ENCODE data around the gene INTS6.
A peak's percentile ranks its signal among the peaks of the same experiment; 100 is the strongest.
"Not testable (repeated sequence)": the region's sequence is repeated elsewhere in the genome, so short reads cannot be mapped to it uniquely, and the experiment has no call there.

Gene INTS6

DNA sequence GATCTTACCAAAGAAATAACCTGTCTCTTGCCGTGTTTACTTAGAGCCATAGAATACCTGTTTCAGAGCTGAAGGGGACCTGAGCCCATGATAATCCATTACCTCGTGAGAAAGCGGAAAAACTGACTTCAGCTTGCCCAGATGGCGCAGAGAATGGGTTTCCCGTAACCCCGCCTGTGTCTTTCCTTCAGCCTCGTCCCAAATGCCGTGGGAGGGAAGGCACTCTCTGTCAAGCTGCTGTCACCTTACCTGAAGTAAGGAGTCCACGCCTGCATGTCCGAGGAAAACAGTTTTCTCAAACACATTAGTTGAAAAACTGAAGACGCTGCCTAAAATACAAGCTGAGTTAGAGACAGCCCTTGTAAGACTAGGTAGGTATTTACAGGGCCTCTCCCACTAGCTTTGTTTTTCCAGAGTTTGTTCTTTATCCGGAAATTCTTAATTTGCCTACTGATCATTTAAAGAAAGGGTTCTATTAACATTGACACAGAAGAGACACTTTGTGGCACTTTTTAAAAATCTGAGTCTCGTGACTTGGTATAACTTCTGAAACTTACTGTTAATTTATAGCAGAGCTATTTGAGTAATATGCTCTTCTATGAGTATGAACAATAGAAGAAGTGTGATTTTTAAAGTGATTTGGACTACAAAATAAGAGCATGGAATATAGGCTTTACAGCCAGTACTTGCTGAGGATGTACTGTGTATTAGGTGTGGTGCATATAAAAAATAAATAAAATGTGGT lies 1.3 kb upstream of the INTS6 start:
- peak; percentile 17 for DNase-seq

DNA sequence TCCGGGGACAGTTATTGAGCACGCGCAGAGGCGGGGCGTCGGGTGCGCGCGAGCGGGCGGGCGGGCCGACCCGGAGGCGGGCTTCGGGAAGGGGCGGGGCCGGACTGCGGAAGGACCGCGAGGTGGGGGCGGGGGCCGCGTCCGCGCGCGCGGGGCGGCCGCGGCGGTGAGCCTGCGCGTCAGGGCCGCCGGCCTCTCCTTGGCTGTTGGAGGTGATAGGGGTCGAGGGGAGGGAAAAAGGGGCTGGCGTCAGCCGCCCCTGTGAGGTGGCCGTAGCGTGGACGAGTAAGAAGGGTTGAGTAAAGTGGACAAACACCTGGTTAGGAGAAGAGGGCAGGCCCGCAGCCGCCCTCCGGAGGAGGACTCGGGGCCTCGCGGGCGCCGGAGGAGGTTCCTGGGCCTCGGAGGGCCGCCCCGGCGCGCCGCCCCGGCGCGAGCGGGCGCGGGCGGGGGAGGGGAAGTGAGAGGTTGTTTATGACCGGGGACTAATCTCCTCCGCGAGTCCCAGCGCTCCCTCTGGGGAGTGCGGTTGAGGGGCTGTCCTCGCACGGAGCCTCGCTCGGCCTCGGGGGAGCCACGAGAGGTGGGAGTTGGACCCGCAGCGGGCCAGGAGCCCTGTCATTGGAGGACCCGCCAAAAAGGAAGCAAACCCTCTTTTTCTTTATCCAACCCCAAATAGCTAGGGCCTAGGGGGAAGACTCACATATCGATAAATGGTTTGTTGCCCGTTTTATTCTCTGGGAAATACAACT lies 547 bp upstream of the INTS6 start:
- peak; percentile 95 for DNase-seq

DNA sequence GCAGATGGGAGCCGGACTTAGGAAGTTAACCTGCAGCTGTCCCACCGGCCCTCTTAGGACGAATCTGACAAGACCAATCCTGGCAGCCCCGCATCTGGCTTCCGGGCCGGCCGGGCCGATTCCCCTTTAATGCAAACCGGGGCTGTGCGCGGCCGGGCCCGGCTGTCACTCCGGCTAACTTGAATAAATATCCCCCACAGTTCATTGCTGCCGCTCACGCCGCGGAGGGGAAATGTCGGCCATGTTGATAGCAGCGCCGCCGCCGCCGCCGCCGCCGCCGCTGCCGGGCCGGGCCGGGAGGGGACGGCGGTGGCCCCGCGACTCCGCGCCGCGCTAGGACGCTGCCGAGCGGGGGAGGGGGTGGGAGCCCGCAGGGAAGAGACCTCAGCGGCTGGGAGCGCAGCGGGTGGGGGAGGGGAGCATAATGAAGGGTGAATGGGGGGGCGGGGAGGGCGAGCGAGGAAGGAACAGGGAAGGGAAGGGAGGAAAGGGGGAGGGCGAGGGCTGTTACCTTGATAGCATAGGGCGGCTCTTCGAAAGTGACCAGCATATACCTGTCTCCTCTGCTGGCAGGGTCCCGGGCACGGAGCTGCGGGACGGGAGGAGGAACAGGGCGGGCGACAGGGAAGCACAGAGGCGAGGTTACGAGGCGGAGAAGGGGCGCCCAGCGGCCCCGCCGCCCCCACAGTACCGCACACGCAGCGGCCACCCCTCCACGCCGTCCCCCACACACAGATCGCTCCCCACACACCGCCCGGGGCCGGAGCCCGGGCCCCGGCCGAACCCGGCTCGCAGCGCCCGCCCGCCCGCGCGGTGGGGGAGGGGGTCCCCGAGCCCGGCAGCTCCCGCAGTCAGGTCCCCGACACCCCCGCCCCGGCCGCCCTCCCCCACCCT lies 1.1 kb downstream of the INTS6 start:
- peak; percentile 94 for DNase-seq

DNA sequence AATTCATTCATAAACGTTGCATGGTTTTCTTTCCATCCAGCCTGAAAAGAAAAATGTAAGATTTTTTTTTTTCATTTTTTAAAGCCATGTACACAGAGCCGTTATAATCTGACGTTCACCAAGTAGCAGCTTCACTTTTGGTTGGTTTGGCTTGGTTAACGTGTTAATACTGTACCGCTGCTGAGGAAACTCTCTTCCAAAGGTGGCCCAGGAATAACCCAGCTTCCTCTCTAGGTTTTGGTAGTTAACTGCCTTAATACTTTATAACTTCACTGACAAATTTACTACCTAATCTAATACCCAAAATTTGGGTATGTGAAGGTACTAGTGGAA lies 1.7 kb downstream of the INTS6 start:
- no peak for DNase-seq

DNA sequence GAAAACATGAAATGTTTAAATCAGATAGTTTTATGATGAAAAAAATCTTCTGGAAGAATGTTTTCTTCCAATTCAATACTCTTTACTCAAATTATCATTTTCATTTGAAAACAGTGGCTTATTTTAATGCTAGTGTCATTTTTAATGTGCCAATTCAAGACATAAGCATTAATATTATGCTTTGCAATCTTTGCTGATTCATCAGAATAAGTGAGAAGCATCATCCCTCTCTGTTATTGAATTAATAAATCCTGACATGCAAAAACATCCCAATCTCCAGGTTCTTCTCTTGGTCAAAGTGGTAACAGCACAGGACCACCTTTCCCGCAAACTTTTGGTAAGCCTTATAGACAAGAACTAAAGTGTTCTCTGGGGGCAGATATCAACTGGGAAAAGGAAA lies 3.8 kb downstream of the INTS6 start:
- no peak for DNase-seq

DNA sequence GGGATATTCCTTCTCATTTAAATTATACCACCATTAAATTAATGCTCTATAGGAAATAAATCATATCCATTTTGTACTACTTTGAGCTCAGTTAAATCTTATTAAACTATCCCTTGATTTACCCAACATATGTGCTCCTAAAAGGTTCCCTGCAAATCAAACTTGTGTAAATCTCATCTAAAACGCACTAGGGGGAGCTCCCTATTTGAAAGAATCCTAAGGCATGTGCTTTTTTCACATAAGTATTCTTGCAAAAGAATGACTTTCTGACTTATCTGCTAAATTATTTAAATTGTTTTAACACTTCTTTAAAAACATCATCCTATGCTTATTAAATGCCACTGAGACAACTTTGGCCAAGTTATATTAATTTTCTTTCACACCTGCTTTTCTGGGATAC lies 7.9 kb downstream of the INTS6 start:
- DNase-seq, result peak; percentile 71

DNA sequence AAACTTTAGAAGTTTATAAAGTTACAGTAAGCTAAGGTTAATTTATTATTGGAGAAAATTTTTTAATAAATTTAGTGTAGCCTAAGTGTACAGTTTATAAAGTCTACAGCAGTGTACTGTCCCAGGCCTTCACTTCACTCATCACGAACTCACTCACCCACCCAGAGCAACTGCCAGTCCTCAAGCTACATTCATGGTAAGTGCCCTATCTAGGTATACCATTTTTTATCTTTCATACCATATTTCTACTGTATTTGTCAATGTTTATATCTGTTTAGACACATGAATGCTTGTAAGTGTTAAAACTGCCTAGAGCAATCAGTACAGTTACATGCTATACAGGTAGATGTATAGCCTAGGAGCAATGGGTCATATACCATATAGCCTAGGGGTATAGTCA lies 12.5 kb downstream of the INTS6 start:
- peak; percentile 69 for DNase-seq

DNA sequence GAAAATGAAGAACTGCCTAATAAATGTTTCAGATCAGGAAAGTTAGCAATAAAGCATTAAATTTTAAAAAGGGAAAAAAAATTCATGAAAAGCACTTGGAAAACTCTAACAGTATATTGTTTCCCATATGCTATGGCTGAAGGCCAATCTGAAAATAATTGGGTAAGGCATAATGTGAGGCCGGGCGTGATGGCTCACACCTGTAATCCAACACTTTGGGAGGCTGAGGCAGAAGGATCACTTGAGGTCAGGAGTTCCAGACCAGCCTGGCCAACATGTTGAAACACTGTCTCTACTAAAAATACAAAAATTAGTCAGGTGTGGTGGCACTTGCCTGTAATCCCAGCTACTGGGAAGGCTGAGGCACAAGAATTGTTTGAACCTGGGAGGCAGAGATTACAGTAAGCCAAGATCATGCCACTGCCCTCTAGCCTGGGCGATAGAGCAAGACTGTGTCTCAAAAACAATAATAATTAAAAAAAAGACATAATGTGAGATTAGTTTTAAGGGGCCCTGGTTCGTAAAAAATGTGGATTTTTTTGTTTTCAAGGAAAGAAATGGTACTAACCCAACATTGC lies 15.2 kb downstream of the INTS6 start:
- no peak for DNase-seq

DNA sequence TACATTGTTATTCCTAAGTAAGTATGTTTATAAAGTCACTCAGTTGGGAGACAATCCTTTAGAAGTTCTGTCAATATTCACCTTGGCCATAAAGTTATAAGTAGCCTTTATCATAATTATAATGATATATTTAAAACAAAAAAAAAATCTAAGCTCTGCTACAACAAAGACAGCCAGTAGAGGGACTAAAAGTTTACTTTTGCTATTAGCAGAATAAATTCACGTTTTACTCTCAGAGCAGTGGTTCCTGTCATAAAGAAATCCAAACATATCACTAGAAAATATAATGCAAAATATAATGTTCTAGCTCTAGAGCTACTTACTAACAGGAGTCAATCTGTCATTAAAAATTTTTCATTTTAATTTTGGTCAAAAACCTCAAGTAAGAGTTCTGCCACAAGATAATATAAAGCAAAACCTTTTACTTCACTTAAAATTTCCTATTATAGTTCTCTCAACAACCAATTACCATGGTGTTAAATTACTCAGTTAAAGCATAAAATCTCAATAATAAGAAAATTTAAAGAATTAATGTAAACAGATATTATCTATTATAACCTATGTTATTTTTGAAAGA lies 17.7 kb downstream of the INTS6 start:
- DNase-seq, result peak; percentile 73

DNA sequence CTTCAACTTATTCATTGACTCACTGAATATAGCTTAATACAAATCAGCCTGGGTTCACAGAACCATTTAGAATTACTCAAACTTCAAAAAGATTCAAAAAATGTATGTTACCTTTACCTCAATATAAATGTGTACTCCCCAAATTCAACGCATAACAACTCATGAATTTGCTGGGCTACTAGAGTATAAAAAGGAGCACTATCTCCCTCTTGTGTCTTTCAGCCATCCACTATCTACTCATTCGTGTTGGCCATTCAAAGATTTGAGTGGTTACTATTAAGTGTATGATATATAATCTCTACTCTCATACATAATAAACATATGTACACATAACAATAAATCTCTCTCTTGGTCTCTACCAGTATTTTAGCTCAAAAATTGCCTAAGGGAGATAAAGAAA lies 20.3 kb downstream of the INTS6 start:
- DNase-seq, result peak; percentile 10

DNA sequence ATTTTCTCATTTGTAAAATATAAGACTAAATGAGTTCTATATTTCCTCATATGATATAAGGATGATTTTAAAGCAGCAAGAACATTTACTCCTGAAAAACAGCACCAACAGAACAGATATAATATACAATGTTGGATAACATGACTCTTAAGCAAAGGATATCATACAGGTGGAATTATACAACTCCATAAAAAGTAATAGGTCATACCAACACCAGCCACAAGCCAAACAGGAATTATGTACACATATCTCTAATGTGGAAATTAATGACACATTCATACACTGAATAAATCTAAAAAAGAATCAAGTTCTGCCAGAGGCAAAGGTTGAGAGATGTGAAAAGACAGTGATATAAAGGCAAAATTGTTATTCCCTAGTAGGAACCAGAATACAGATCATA lies 25.9 kb downstream of the INTS6 start:
- no peak for DNase-seq

DNA sequence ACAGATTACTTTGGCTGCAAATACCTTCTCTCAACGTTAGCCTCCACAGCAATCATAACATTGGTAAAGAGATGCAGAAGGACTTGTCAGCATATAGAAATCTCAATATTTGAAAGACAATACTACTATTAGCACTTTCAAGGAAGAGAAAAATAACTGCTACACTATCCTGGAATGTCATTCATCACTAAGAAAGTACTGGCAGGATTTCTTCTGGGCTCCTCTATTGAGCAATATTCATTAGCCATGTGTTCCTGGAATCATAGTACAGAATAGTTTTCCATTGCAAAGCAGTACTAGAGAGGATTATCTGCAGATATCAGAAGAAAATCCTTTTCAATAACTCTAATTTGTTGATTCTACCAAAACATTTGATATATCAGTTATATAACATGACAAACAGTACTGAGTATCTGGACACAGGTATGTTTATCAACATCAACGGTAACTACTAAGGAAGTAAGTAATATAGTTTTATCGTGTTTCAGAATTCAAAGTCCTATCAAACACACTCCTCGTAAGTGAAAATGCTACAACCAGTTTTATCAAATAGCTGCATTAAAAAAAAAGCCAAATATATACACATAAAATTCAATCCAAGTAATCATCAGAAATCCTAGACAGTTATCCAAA lies 27.3 kb downstream of the INTS6 start:
- no peak for DNase-seq

DNA sequence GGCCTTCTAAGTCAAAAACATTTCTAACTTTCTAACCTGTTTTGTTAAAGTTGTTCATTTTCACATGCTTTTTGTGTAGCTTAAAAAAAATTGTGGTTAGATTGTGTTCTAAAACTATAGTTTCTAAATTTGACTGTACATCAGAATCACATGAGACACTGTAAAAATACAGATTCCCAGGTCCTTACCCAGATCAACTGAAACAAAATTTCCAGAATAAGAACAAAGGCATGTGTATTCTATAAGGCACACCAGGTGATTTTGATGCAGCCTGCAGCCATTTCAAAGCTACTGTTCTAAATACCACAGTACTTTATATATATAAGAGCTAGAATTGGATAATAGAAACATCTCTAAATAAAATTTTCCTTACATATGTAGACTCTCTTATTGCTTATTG lies 29.1 kb downstream of the INTS6 start:
- no peak for DNase-seq

DNA sequence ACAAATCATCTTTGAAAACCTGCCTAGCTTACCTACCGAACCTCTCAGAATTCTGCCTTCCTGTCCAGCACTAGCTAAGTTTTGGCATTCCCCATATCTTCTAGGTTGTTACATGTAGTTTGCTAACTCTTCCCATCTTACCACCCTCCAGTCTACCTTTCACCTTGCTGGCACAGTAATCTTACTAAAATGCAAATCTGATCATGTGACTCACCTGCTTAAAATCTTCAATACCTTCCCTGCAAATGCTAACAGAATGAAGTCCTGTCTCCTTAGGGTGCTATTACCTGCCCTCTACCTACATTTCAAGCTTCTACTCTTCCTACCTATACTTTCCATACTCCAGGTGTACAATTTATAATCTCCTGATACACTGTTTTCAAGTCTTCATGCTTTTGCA lies 30.4 kb downstream of the INTS6 start:
- DNase-seq, result no peak

DNA sequence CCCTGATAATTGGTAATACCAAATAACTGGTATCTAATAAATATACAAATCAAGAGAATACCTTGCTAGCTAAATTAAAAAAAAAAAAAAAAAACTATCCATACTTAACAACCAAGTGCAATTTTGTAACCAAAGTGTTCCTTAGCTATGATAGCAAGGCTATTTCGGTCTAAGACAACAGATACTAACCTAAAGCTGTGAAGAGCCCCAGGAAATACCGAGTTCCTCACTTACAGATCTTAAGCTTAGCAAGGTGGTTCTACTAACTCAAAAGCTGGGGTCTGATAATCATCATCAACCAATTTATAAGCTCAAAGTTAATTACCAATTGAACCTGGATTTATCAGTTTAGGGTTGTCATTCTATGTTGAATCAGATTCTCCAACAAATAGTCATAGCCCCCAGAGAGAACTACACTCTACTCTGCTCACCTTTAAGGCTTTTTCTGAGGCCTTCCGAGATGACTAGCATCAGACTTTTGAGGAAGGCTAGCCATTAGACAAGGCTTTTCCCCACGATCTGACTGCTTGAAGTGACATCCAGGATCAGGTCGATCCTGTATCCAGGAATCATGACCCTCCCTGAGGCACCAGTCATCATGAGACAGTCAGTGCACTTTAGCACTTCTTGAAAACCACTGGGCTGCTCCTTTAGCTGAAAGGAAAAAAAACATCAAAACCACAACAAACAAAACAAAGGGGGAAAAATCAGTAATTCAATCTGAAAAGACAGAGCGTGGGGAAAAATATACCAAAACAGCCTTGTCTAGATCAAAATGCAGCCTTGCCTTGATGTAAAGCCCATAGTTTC lies 31.9 kb downstream of the INTS6 start:
- no peak for DNase-seq

DNA sequence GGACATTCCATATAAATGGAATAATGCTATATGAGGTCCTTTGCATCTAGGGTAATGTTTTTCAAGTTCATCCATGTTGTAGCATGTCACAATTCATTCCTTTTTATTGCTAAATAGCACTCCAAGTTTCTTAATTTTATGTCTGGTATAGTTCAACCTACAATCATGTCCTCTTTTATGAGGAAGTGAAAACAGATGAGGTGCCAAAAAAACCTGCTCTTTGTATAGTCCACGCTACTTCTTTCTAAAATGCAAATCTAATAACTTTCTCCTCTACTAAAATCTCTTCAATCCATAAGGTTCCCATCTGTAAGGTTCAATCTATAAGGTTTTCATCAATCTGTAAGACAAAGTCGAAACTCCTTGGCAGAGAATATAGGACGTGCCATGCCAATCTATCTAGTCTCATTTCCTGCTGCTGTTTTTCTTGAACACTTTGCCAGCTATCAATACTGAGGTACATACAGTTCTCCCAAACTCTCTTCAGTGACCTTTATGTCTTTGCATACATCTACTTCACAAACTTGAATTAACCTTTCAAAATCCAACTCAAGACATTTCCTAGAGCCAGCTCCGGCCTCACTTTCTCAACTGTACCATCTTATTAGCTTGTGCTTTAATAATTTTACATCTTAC lies 33.7 kb downstream of the INTS6 start:
- DNase-seq, result no peak

DNA sequence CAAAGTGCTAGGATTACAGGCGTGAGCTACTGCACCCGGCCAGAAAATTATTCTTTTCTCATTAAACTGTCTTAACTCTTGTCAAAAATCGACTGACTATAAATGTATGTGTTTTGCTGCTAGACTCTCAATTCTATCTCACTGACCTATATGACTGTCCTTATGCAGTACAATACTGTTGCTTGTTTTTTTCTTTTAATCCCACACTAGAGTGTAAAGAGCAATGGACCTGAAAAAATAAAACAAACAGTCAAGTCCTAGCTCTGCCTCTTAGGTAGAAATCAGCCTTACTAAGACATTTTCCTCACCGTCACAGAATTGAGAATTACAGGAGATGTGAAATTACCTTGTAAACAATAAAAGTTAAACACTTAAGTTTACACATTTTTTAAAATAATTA lies 35.1 kb downstream of the INTS6 start:
- DNase-seq, result no peak

DNA sequence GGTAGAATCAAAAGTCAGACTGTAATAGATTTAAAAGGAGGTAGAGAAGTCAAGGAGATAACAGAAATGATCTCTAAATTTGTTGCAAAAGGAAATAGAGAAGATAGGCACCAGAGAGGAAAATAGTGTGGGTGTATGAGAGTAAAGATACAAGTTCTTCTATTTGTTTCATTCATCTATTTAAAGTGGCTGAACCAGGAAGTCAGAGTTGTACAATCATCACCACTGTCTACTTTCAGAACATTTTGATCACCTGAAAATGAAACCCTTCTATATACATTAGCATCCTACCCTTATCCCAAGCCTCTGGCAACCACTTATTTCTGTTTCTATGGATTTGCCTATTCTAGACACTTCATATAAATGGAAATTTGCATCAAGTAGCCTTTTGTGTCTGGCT lies 36.7 kb downstream of the INTS6 start:
- no peak for DNase-seq

DNA sequence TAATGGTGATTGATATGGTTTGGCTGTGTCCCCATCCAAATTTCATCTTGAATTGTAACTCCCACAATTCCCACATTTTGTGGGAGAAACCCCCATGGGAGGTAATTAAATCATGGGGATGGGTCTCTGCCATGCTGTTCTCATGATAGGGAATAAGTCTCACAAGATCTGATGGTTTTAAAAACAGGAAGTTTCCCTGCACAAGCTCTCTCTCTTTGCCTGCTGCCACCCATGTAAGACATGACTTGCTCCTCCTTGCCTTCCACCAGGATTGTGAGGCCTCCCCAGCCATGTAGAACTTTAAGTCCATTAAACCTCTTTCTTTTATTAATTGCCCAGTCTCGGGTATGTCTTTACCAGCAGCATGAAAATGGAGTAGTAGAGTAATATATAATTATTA lies 37.5 kb downstream of the INTS6 start:
- DNase-seq, result not testable (repeated sequence)

DNA sequence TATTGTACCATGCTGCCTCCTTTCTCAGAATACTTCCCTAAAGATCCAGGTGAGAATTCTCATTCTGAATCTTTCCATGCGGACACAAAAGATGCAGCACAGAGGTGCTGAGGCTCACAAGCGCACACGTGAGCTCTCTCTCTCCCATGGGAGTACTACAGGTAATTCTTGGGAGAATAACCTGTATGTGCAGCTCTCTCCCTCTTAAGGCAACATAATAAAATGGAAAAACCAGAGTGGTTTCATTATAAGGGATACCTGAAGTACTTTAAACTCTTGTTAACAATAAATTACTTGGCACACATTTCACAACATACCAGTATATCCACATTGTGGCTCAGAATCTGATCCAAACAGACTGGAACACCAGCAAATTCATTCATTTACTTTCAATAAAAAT lies 40.4 kb downstream of the INTS6 start:
- DNase-seq, result no peak

DNA sequence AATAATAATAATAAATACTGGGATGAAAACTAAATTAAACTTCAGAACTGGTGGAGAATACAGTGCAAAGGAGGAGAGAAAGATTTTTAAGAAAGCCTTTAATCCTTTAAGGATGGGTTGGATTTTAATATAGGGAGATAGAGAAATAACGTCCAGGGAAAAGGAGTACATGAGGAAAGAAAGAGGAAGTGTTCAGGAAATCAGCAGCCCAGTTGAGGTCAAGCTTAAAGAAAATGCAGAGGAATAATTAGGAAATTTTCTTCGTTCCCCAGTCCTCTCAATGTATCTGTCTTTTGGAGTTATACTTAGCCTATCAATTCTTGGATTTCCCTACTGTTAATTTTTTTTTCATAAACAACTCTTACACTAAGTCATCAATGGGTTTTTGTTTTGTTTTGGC lies 47.7 kb downstream of the INTS6 start:
- no peak for DNase-seq
